ENCODE measurements around the gene PTPRG.
A peak's percentile ranks its signal among the peaks of the same experiment; 100 is the strongest.
"Not testable (repeated sequence)": the region's sequence is repeated elsewhere in the genome, so short reads cannot be mapped to it uniquely, and the experiment has no call there.

Gene PTPRG

DNA sequence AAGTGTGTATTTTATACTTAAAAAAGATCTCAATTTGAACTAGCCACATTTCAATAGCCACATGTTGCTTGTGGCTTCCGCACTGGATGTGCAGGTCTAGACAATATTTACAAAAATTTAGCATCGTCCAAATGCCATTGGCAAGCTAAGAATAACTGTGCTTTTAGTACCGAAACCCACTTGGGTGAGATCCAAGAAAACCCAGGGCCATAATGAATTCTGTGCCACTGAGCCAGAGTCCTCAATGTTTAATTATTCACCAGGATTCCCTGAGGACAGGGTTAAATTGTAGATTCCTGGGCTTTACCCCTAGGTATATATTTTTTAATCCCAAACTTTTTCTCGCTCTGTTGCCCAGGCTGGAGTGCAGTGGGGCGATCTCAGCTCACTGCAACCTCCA lies 22.9 kb upstream of the PTPRG start:
- no peak for DNase-seq (ENCODE audit: low read depth in 1 of 2, low spot score in 1 of 2)
- in situ Hi-C loops (cut with HindIII; ENCODE audit: low pct_unique_long_range_greater_than_20kb, low sequenced_read_pairs): no loop called here
- TF ChIP-seq JUND (IDR thresholded peaks at IDR 0.05; ENCODE audit: low read depth): no peak

DNA sequence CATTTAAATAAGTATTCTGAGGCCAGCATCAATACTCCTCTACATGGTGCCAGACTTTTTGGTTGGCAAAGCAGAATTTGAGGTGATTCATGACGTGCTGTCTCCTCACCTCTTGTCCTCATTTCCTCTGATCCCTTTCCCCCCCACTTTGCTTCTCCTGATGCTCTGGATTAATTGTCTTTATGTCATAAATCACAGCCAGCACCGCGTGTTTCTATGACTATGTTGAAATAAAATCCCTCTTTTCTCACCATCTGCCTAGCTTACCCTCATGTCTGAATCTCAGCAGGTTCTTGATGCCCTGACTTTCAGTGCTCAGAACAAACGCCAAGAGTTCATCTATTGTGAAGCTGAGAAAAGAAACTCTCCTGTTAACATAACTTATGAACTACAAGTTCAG lies 19.7 kb upstream of the PTPRG start:
- no peak for TF ChIP-seq JUND (IDR thresholded peaks at IDR 0.05; ENCODE audit: low read depth)
- in situ Hi-C loops (cut with HindIII; ENCODE audit: low pct_unique_long_range_greater_than_20kb, low sequenced_read_pairs): no loop called here
- DNase-seq (ENCODE audit: low read depth in 1 of 2, low spot score in 1 of 2): no peak

DNA sequence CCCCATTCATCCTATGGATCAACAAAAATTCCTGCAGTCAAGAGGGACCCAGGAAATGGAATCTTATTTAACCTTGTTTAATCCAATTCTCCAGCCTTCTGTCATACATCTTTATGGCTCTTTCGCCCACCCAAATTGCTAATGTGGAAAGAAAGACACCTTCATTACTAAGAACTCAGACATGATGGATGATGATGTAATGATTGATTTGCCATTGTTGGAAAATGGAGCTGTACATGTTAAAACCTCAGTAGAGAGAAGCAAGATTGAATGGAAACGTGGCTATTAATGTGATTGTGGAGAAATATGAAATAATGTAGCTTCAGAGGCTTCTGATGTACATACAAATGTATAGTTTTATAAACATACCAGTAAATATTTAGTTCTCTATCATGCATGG lies 15.7 kb upstream of the PTPRG start:
- in situ Hi-C loops (cut with HindIII; ENCODE audit: low pct_unique_long_range_greater_than_20kb, low sequenced_read_pairs): no loop called here
- TF ChIP-seq JUND (IDR thresholded peaks at IDR 0.05; ENCODE audit: low read depth): no peak
- no peak for DNase-seq (ENCODE audit: low read depth in 1 of 2, low spot score in 1 of 2)

DNA sequence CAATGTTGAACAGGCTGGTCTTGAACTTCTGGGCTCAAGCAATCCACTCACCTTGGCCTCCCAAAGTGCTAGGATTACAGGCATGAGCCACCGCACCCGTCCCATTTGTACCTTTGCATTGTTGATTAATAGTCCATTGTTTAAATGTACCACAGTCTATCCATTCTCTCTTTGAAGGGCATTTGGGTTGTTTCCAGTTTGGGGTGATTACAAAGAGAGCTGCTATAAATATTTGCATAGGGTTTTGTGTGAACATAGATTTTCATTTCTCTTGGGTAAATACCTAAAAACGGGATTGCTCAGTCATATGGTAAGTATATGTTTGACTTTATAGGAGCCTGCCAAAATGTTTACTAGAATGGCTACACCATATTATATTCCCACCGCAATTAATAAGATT lies 13.7 kb upstream of the PTPRG start:
- TF ChIP-seq JUND (IDR thresholded peaks at IDR 0.05; ENCODE audit: low read depth): no peak
- no peak for DNase-seq (ENCODE audit: low read depth in 1 of 2, low spot score in 1 of 2)
- in situ Hi-C loops (cut with HindIII; ENCODE audit: low pct_unique_long_range_greater_than_20kb, low sequenced_read_pairs): no loop called here

DNA sequence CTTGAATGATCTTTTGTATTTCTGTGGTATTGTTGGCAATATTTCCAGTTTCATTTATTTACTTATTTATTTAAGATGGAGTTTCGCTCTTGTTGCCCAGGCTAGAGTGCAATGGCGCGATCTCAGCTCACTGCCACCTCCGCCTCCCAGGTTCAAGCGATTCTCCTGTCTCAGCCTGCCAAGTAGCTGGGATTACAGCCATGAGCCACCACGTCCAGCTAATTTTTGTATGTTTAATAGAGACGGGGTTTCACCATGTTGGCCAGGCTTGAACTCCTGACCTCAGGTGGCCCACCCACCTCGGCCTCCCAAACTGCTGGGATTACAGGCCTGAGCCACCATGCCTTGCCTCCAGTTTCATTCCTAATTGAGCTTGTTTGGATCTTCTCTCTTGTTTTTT lies 8.7 kb upstream of the PTPRG start:
- in situ Hi-C loops (cut with HindIII; ENCODE audit: low pct_unique_long_range_greater_than_20kb, low sequenced_read_pairs): not testable (repeated sequence)

DNA sequence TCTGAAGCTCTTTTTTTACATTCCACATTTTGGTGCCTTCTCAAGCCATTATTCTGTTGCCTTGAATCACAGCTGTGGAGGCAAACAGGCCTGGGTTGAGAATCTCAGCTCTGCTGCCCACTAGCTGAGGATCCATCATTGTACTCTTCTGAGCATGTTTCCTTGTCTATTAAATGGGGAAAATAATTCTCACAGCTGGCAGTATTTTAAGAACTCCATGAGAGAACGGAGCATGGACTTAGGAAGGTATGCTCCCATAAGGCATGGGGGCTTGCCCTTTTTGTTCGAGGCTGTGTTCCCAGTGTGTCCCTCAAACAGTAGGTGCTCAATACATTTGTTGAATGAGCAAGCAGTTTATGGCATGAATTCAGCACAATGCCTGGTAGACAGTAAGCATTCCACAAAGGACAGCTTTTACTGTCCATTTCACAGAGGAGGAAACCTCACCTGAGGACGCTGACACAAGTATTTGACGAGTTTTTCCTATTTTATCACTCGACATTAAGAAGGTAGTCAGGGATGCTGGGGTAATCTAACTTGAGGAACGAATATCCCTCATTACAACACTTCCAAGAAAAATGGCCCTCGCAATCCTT lies 2.1 kb upstream of the PTPRG start:
- in situ Hi-C loops (cut with HindIII; ENCODE audit: low pct_unique_long_range_greater_than_20kb, low sequenced_read_pairs): no loop called here
- TF ChIP-seq JUND (IDR thresholded peaks at IDR 0.05; ENCODE audit: low read depth): no peak
- DNase-seq (ENCODE audit: low read depth in 1 of 2, low spot score in 1 of 2): no peak

More for the DNA sequence above, 8.7 kb upstream of the PTPRG start:
- DNase-seq (ENCODE audit: low read depth in 1 of 2, low spot score in 1 of 2): not testable (repeated sequence)

DNA sequence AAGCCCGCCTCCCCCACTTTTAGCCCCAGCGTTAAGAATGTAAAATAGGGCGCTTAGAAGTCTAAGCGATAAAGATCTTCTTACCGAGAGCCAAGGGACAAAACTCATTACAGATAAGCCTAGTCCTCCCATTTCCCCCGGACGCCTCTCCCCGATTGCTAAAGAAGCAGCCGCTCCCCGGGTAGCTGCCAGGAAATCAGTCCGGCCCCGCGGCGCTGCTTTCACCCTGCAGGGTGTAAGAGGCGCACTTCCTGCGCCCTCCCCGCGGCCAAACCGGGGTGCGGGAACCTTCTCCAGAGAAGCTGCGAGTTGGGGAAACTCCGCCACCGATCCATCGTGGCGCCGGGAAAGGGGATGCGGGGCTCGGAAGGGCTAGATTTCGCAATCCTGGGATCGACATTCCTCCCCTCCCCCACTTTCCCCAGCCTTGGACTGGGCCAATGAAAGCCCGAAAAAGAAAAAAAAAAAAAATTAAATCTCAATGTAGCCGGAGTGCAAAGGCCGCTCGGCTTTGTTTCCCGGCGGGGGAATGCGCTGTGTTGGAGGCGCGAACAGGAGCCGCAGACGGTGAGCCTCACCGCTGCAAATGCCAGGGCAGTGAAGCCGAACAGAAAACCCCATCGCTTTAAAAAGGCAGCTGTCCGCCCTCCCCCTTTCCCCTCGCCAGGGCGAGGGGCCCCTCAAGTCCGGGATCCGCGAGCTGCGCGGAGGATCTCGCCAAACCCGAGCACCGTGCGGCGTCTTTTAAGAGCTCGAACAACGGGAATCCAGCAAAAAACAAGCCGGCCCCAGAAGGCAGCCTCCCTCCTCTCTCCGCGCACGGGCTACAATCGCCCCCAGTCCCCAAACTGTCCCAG lies 626 bp upstream of the PTPRG start:
- DNase-seq (ENCODE audit: low read depth in 1 of 2, low spot score in 1 of 2): peak; percentile 12 to 18
- in situ Hi-C loops (cut with HindIII; ENCODE audit: low pct_unique_long_range_greater_than_20kb, low sequenced_read_pairs): no loop called here
- TF ChIP-seq JUND (IDR thresholded peaks at IDR 0.05; ENCODE audit: low read depth): no peak

DNA sequence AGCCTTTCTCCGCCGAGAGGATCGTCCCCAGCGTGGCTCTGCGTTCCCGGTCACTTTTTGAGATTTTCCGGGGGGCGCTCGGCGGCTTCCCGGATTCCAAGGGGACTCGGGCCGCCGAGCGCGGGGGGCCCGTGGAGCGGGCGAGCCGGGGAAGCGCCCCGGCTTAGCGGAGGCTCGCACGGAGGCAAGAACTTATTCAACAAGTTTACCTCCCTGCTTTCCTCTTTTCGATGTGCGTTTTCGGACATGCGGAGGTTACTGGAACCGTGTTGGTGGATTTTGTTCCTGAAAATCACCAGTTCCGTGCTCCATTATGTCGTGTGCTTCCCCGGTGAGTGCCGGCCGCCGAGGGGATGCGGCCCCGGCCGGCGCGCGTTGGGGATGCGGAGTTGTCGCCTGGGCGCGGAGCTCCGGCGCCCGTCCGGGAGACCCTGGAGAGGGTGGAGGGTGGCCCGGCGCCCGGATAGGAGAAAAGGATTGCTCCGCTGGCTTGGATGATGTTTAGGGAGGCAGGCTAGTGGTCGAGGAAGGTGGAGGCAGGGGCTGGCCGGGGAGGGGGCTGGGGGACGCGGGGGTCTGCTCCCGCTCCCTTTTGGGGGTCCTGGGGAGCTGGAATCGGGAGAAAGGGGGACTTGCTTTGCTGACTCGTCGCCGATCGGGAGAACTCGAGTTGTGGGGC lies 810 bp downstream of the PTPRG start:
- no peak for TF ChIP-seq JUND (IDR thresholded peaks at IDR 0.05; ENCODE audit: low read depth)
- peak; percentile 24 to 29 for DNase-seq (ENCODE audit: low read depth in 1 of 2, low spot score in 1 of 2)
- in situ Hi-C loops (cut with HindIII; ENCODE audit: low pct_unique_long_range_greater_than_20kb, low sequenced_read_pairs): no loop called here

DNA sequence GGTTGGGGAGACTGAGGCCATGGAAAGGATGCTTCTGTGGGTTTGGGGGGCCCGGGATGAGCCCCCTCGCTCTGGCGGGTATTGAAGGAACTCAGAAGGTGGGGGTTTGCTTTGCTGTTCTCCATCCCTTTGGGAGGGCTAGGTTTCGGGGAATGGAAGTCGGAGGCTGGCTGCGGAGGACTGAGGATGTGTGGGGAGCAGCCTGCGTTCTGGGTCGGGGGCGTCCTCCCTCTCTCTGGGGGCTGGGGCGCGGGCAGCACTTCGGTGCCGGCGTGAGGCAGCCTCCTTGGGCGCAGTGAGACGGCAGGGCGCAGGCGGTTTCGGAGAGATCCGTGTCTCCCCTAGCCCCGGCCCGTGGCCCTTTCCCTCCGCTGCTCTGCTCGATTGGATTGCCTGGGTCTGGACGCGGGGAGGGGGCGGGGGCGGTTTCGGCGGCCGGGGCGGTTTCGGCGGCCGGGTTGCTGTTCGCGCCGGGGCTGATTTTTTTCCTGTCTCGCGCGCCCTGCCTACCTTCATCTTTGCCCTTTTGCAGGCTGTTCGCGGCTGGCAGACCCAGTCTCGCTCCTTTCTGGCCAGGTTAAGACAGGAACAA lies 1.4 kb downstream of the PTPRG start:
- DNase-seq (ENCODE audit: low read depth in 1 of 2, low spot score in 1 of 2): no peak
- no peak for TF ChIP-seq JUND (IDR thresholded peaks at IDR 0.05; ENCODE audit: low read depth)
- in situ Hi-C loops (cut with HindIII; ENCODE audit: low pct_unique_long_range_greater_than_20kb, low sequenced_read_pairs): no loop called here

DNA sequence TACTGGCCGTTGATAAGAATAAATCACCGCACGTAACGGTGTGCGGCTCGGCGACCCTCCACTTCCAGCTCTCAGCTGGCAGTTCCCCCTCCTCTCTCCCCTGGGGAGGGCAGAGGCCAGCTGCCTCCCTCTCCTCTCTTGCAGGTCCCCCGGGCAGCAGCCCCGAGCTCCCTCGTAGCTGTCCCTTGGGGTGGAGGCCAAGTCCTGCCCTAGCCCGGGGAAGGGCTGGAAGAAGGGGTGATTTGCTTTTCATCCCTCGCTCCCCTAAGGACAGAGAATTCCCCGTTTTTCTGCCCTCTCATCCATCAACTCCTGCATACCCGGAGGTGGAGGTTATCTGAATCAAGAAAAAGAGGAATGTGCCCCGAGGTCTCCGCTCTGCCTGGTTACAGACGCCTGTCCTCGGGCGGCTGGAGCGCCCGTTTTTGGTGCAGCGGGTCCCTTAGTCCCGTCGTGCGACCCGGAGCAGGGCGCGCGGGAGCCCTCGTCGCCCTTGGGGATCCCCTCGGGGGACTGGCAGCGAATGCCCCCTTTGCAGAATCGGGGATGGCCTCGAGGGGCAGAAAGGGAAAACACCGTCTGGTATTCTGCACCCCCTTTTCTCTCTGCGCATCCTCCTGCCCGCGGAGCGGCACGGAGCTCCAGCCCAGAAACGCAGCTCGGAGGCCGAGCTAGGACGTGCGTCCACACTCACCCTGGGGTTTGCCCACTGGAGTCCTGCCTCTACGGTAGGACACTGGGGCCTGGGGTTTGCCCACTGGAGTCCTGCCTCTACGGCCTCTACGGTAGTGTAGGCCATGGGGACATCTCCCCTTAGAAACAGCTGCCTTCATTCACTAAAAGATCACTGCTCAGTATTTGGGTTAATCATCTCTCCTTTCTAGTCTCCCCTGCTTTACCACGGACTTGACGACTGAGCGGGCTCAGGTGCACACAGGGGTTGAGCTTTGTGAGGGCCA lies 2.2 kb downstream of the PTPRG start:
- TF ChIP-seq JUND (IDR thresholded peaks at IDR 0.05; ENCODE audit: low read depth): no peak
- in situ Hi-C loops (cut with HindIII; ENCODE audit: low pct_unique_long_range_greater_than_20kb, low sequenced_read_pairs): no loop called here
- DNase-seq (ENCODE audit: low read depth in 1 of 2, low spot score in 1 of 2): no peak

DNA sequence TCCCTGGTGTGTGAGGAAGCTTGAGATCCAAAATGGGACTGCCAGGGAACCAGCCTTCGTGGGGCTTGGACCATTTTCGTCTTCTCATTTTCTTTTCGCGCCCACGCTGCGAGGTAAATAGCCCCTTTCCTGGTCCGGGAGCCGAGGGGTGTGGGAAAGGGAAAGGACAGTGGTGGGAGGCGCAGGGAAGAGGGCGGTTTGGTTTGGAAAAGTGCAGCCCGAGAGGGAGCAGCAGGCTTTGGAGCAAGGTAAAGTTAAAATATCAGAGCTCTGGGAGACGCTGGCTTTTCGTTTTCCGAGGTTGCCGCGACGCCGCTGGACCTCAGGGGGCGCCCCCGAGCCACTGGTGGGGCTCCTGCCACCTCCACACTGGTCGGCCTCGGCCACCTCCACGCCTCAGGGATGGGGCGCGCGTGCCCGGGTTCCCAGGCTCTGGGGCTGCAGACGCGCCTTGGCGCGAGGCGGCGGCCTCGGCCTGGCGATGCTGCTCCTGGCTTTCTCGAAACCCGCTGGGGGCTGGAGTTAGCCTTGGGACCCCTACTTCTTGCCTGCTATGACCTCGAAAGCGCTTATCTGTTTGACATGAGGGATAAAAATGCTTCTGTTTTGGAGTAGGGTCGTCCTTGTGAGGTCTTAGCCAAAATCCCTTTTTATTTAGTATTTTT lies 3.2 kb downstream of the PTPRG start:
- DNase-seq (ENCODE audit: low read depth in 1 of 2, low spot score in 1 of 2): no peak
- in situ Hi-C loops (cut with HindIII; ENCODE audit: low pct_unique_long_range_greater_than_20kb, low sequenced_read_pairs): no loop called here

More for the DNA sequence above, 3.2 kb downstream of the PTPRG start:
- TF ChIP-seq JUND (IDR thresholded peaks at IDR 0.05; ENCODE audit: low read depth): no peak

Measured in T47D (cell line).